GM12865 (cell line): ENCODE data around the gene ACOXL.

Source experiments
- DNase-seq: peaks from one replicate; pipeline ENCODE4 v3.0.0; 2010; ENCODE audit warnings: low read depth
- H3K4me3 ChIP-seq: 2 replicates; pipeline ENCODE4 v1.5.1; 2011; ENCODE audit warnings: mild to moderate bottlenecking, low read depth, low read length, control low read depth
- CTCF ChIP-seq: IDR thresholded peaks from 2 replicates; pipeline ENCODE4 v1.5.1; 2011; ENCODE audit warnings: low read length, control low read depth, low read depth, inconsistent platforms; ENCODE audit not compliant: insufficient read depth; ENCODE audit errors: missing control alignments

ACOXL gene

GRCh38 chr2:111011218-111011617, 278.8 kb downstream of the ACOXL start:
- TF ChIP-seq CTCF, result no peak

GRCh38 chr2:111015283-111015995, 283.1 kb downstream of the ACOXL start:
- no peak for TF ChIP-seq CTCF
- no peak overlapping the region for H3K4me3 ChIP-seq
- DNase-seq, result no peak

More at GRCh38 chr2:111011218-111011617, 278.8 kb downstream of the ACOXL start:
- H3K4me3 ChIP-seq, result no peak overlapping the region
- DNase-seq, result no peak

DNA sequence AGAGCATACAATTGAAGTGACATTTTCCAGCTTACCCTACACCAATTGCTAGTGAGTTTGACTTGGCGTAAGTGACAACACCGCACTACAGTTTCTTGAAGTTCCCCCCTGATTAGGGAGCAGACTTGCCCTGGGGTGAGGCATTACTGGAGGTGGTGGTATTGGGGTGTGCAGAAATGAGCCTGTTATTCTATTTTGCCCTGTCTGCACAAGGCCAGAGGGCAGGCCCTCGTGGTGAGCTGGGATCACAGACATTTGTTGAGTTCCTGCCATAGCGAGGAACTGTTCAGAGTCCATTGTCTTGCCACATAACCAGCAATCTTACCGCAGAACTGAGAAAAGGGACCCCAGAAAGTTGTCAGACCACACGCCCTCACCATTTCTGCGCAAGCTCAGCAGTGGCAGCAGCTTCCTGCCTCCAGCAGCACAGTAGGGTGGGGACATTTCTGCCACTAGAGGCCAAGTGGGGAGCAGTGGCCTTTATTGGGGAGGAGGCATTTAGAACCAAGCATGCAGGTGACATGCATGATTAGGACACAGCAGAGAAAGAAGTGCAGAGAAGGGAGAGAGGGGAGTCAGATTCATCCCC, 284.8 kb downstream of the ACOXL start:
- no peak overlapping the region for H3K4me3 ChIP-seq
- no peak for DNase-seq
- no peak for TF ChIP-seq CTCF

- H3K4me3 ChIP-seq, result no peak overlapping the region
- DNase-seq, result no peak
- TF ChIP-seq CTCF, result no peak
Observed at GRCh38 chr2:111017909-111018308, 285.5 kb downstream of the ACOXL start.

- TF ChIP-seq CTCF, result no peak
- H3K4me3 ChIP-seq, result no peak overlapping the region
- no peak for DNase-seq
Observed at GRCh38 chr2:111019381-111019780, 287.0 kb downstream of the ACOXL start.

DNA sequence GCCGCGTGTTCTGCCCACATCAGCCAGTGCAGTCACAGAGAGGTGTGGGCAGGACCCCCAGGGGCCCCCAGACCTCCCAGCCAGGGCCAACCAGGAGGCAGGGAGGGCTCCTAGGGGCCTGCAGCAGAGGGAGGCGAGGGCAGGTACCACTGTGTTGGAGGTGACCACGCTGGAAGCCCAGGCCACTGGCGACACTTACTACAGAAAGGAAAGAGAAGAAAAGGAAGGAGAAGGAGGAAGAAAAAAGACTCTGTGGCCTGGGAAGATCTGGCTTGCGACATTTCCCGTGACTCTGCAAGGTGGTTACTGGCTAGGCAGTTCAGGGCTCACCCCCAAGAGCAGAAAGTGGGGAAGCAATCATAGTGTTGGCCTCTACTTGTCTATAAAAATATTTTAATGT, 290.3 kb downstream of the ACOXL start:
- no peak for DNase-seq
- TF ChIP-seq CTCF, result no peak
- no peak overlapping the region for H3K4me3 ChIP-seq

DNA sequence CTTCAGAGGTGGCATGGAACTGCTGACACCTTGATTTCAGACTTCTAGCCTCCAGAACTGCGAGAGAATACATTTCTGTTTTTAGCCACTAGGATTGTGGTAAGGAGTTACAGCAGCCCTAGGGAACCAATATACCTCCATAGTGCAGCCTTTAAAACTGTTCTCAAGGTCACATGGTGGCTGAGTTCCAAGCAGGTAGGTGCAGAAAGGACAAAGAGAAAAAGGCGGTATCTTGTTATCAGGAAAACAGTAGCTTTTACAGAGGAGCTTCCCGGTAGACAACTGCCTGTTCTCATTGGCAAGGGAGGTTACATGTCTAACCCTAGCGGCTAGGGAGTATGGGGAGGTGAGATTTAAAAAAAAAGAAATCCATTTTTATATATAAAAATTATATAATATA, 292.1 kb downstream of the ACOXL start:
- H3K4me3 ChIP-seq, result no peak overlapping the region
- no peak for DNase-seq

More for the DNA sequence above, 292.1 kb downstream of the ACOXL start:
- TF ChIP-seq CTCF, result no peak
